HCT116 (cell line): ENCODE data around the gene NRGN. TPM values are rescaled to one million over a fixed set of nuclear protein-coding genes. Genes with fewer than 3 reads are reported as not detected.

Experiments used
- ATAC-seq: fragments of 200-7000 bp; cut with Tn5 transposase; 2 replicates; pipeline ENCODE4 v1.9.1; 2020; ENCODE audit warnings: mild to moderate bottlenecking, moderate library complexity
- BruUV-seq: library from RNA; stranded (reverse); fragments of 400-500 nt; replicated peaks from 2 replicates; lab custom pipeline; 2021; lab: Mats Ljungman, UMichigan
- CTCF ChIA-PET: fragments of 300-600 bp; sonication (Branson Sonifier 250); formaldehyde crosslinking; loops from one replicate; lab custom pipeline; 2021; ENCODE audit warnings: antibody characterized with exemption; lab: Charles Lee
- POLR2A ChIA-PET: fragments of 300-600, 350-600 bp; sonication (Branson Sonifier 250); formaldehyde crosslinking; loops from one replicate; lab custom pipeline; 2021; ENCODE audit warnings: antibody characterized with exemption; lab: Charles Lee
- RAD21 ChIA-PET, 2 experiments: fragments of 300-600 bp; sonication (Branson Sonifier 250); formaldehyde crosslinking; loops; one replicate each; lab custom pipeline; 2023; ENCODE audit warnings: low total read pairs in 2 of 2; ENCODE audit not compliant: uncharacterized antibody in 2 of 2, unreplicated experiment in 2 of 2, low non-redundant PET in 1 of 2; lab: Charles Lee
- DNase-seq: peaks from one replicate; pipeline ENCODE4 v3.0.0-alpha.2; 2010; ENCODE audit warnings: low read depth, low spot score
- H2AFZ ChIP-seq: fragments of 200-600 bp; shearing (Covaris generic), sonication (generic); 2 replicates; pipeline ENCODE4 v1.6.1; 2017; ENCODE audit warnings: low read depth, mixed run types, mixed read lengths, antibody characterized with exemption, low read length; ENCODE audit not compliant: poor library complexity, severe bottlenecking
- H3K27ac ChIP-seq: 2 replicates; pipeline ENCODE4 v1.5.1; 2012; ENCODE audit warnings: low read depth, low read length
- H3K27me3 ChIP-seq: fragments of 200-600 bp; sonication (generic); 2 replicates; pipeline ENCODE4 v1.6.1; 2016; ENCODE audit warnings: mixed run types, low read length, mixed read lengths; ENCODE audit not compliant: insufficient read depth
- H3K36me3 ChIP-seq, 2 experiments: fragments of 200-500 bp in 1 of 2; fragments of 200-600 bp in 1 of 2; sonication (Bioruptor generic) in 1 of 2; sonication (generic) in 1 of 2; 2 replicates each; pipeline versions ENCODE4 v1.5.1 to v1.6.1; 2014 to 2016; ENCODE audit warnings: low read length in 2 of 2, inconsistent platforms in 1 of 2, mixed read lengths in 1 of 2, mixed run types in 1 of 2; ENCODE audit not compliant: insufficient read depth in 2 of 2, control insufficient read depth in 1 of 2
- H3K4me1 ChIP-seq, 2 experiments: fragments of 200-600 bp in 1 of 2; sonication (generic) in 1 of 2; 2 replicates each; pipeline versions ENCODE4 v1.5.1 to v1.6.1; 2012 to 2017; ENCODE audit warnings: low read length in 2 of 2, inconsistent platforms in 1 of 2, mild to moderate bottlenecking in 1 of 2, mixed read lengths in 1 of 2, mixed run types in 1 of 2, moderate library complexity in 1 of 2; ENCODE audit not compliant: insufficient read depth in 2 of 2, control insufficient read depth in 1 of 2
- H3K4me2 ChIP-seq: fragments of 200-600 bp; sonication (generic); 2 replicates; pipeline ENCODE4 v1.6.1; 2017; ENCODE audit warnings: mixed run types, low read length, mixed read lengths
- H3K4me3 ChIP-seq, 2 experiments: fragments of 200-600 bp in 1 of 2; sonication (generic) in 1 of 2; replicated peaks in 1 of 2; 2 replicates each; pipeline ENCODE4 v1.5.1; 2011 to 2016; ENCODE audit warnings: low read length in 2 of 2, control low read depth in 1 of 2, low read depth in 1 of 2, mild to moderate bottlenecking in 1 of 2, mixed read lengths in 1 of 2, mixed run types in 1 of 2
- H3K79me2 ChIP-seq: fragments of 200-600 bp; sonication (generic); 2 replicates; pipeline ENCODE4 v1.6.1; 2017; ENCODE audit warnings: mild to moderate bottlenecking, mixed run types, low read length, moderate library complexity, mixed read lengths; ENCODE audit not compliant: insufficient read depth
- H3K9ac ChIP-seq: fragments of 200-600 bp; sonication (generic); 2 replicates; pipeline ENCODE4 v1.6.1; 2016; ENCODE audit warnings: low read length, mixed read lengths
- H3K9me2 ChIP-seq: fragments of 200-600 bp; sonication (generic), shearing (Covaris generic); 2 replicates; pipeline ENCODE4 v1.6.1; 2017; ENCODE audit warnings: mixed run types, mild to moderate bottlenecking, moderate library complexity; ENCODE audit not compliant: insufficient read depth
- H3K9me3 ChIP-seq, 2 experiments: fragments of 200-500 bp in 1 of 2; fragments of 200-600 bp in 1 of 2; sonication (Bioruptor generic) in 1 of 2; sonication (generic) in 1 of 2; 2 replicates each; pipeline ENCODE4 v1.6.1; 2014 to 2017; ENCODE audit warnings: low read length in 2 of 2, mixed read lengths in 2 of 2, inconsistent platforms in 1 of 2, low read depth in 1 of 2, mild to moderate bottlenecking in 1 of 2, mixed run types in 1 of 2, moderate library complexity in 1 of 2; ENCODE audit not compliant: control insufficient read depth in 1 of 2, insufficient read depth in 1 of 2
- H4K20me1 ChIP-seq: fragments of 200-600 bp; sonication (generic), shearing (Covaris generic); 2 replicates; pipeline ENCODE4 v1.6.1; 2017; ENCODE audit warnings: mixed run types, mild to moderate bottlenecking, moderate library complexity; ENCODE audit not compliant: insufficient read depth
- ATF3 ChIP-seq: IDR thresholded peaks from 2 replicates; pipeline ENCODE4 v1.6.1; 2012
- CBX3 ChIP-seq: IDR thresholded peaks from 2 replicates; pipeline ENCODE4 v1.6.1; 2012; ENCODE audit warnings: low read depth
- CEBPB ChIP-seq: IDR thresholded peaks from 2 replicates; pipeline ENCODE4 v1.6.1; 2012; ENCODE audit warnings: low read depth
- EGR1 ChIP-seq: IDR thresholded peaks from 2 replicates; pipeline ENCODE4 v1.6.1; 2012; ENCODE audit warnings: low read depth
- ELF1 ChIP-seq: IDR thresholded peaks from 2 replicates; pipeline ENCODE4 v1.6.1; 2012; ENCODE audit warnings: low read depth, borderline replicate concordance
- EZH2 ChIP-seq: fragments of 200-600 bp; sonication (generic); IDR thresholded peaks from 2 replicates; pipeline ENCODE4 v1.6.1; 2017; ENCODE audit warnings: antibody characterized with exemption, mixed run types
- EZH2phosphoT487 ChIP-seq: fragments of 200-600 bp; IDR thresholded peaks from 2 replicates; pipeline ENCODE4 v1.6.1; 2018; ENCODE audit warnings: antibody characterized with exemption, borderline replicate concordance
- FOSL1 ChIP-seq: IDR thresholded peaks from 2 replicates; pipeline ENCODE4 v1.6.1; 2012; ENCODE audit warnings: low read depth
- JUND ChIP-seq: IDR thresholded peaks from 2 replicates; pipeline ENCODE4 v1.6.1; 2012
- MAX ChIP-seq: IDR thresholded peaks from 2 replicates; pipeline ENCODE4 v1.6.1; 2012
- POLR2A ChIP-seq: IDR thresholded peaks from 2 replicates; pipeline ENCODE4 v1.7.0; 2011; ENCODE audit warnings: borderline replicate concordance; ENCODE audit not compliant: insufficient read depth, insufficient read length; ENCODE audit errors: extremely low read depth
- POLR2AphosphoS5 ChIP-seq: IDR thresholded peaks from 2 replicates; pipeline ENCODE4 v1.6.1; 2011; ENCODE audit warnings: mild to moderate bottlenecking, low read depth, low read length, moderate library complexity
- SIN3A ChIP-seq: IDR thresholded peaks from 2 replicates; pipeline ENCODE4 v1.6.1; 2012; ENCODE audit warnings: low read depth
- SP1 ChIP-seq: IDR thresholded peaks from 2 replicates; pipeline ENCODE4 v1.6.1; 2012; ENCODE audit warnings: low read depth
- SRF ChIP-seq: IDR thresholded peaks from 2 replicates; pipeline ENCODE4 v1.6.1; 2012; ENCODE audit warnings: low read depth
- TCF7L2 ChIP-seq: IDR thresholded peaks from 2 replicates; pipeline ENCODE4 v1.7.0; 2011; ENCODE audit warnings: borderline replicate concordance, inconsistent platforms; ENCODE audit not compliant: insufficient read depth, insufficient read length; ENCODE audit errors: extremely low read depth
- YY1 ChIP-seq: IDR thresholded peaks from 2 replicates; pipeline ENCODE4 v1.6.1; 2011; ENCODE audit warnings: low read length, low read depth, moderate library complexity, mild to moderate bottlenecking; ENCODE audit not compliant: insufficient replicate concordance; ENCODE audit errors: extremely low read depth
- ZBTB33 ChIP-seq: IDR thresholded peaks from 2 replicates; pipeline ENCODE4 v1.6.1; 2011; ENCODE audit warnings: mild to moderate bottlenecking, low read length, moderate library complexity; ENCODE audit not compliant: insufficient replicate concordance; ENCODE audit errors: extremely low read depth
- ZFX ChIP-seq: fragments of 450-650 bp; IDR thresholded peaks from 2 replicates; pipeline ENCODE4 v1.6.1; 2017
- ZNF274 ChIP-seq: fragments of 200-500 bp; sonication (Bioruptor generic); IDR thresholded peaks from 2 replicates; pipeline ENCODE4 v1.6.1; 2014; ENCODE audit warnings: mild to moderate bottlenecking, low read depth, low read length, inconsistent platforms
- intact Hi-C: fragments of 100-400 bp; cut with micrococcal nuclease; formaldehyde crosslinking; loops from 2 replicates; pipeline ENCODE4 v1.10.0; 2022
- total RNA-seq: library from RNA; stranded (reverse); gene quantifications from one replicate; pipeline ENCODE4 v1.2.1, GENCODE V29; 2021; ENCODE audit not compliant: unreplicated experiment

Gene NRGN
- total RNA-seq, 1 experiment from 2014 or later, result 33.3 TPM

- TF ChIP-seq CEBPB (no peak), ZNF274 (no peak), EGR1 (no peak), FOSL1 (no peak), ZBTB33 (no peak), ZFX (no peak), ATF3 (no peak), EZH2phosphoT487 (no peak), SRF (no peak), POLR2AphosphoS5 (no peak), ELF1 (no peak), JUND (no peak), CBX3 (no peak), TCF7L2 (no peak), SP1 (no peak), SIN3A (no peak), EZH2 (no peak), YY1 (no peak), MAX (no peak), POLR2A (no peak)
- Histone ChIP-seq H3K27me3 (peaks cover 88% of the 10 kb centered on the region), H3K9ac (no peak overlapping the region), H3K4me1 (peaks cover 7 to 11% of the 10 kb centered on the region in 2 experiments; a peak in 3 of 4 replicates), H3K9me3 (no peaks in the 10 kb centered on the region), H3K27ac (no peak overlapping the region), H3K9me2 (no peaks in the 10 kb centered on the region), H3K36me3 (no peaks in the 10 kb centered on the region), H3K79me2 (no peaks in the 10 kb centered on the region), H3K4me3 (no peak overlapping the region), H2AFZ (no peak overlapping the region), H4K20me1 (no peaks in the 10 kb centered on the region), H3K4me2 (no peak overlapping the region)
- intact Hi-C loops, result no loop called here
- CTCF ChIA-PET, result no interaction called here
- POLR2A ChIA-PET, result no interaction called here
- DNase-seq (no peak), ATAC-seq (no peak)
- RAD21 ChIA-PET, result no interaction called here
- no TSS peak for BruUV-seq
These were observed 17.6 kb upstream of the NRGN start for GRCh38 chr11:124722176-124722575.
